Hepatocyte (in vitro differentiated cells): ENCODE measurements around the gene NOTCH4. TPM values are rescaled to one million over a fixed set of nuclear protein-coding genes. Genes with fewer than 3 reads are reported as not detected.

Source experiments
- DNase-seq: peaks from one replicate; pipeline ENCODE4 v3.0.0-alpha.2; 2016; ENCODE audit warnings: low spot score
- H2AFZ ChIP-seq: fragments of 200-600 bp; sonication (generic); 2 replicates; pipeline ENCODE4 v1.6.0; 2016; ENCODE audit warnings: antibody characterized with exemption, mild to moderate bottlenecking
- H3K27ac ChIP-seq: fragments of 200-600 bp; sonication (generic); 2 replicates; pipeline ENCODE4 v1.5.1; 2016; ENCODE audit warnings: mild to moderate bottlenecking
- H3K27me3 ChIP-seq: fragments of 200-600 bp; sonication (generic); 2 replicates; pipeline ENCODE4 v1.6.1; 2016
- H3K36me3 ChIP-seq: fragments of 200-600 bp; sonication (generic); replicated peaks from 2 replicates; pipeline ENCODE4 v1.5.1; 2016; ENCODE audit warnings: low read depth; ENCODE audit not compliant: insufficient read depth
- H3K4me1 ChIP-seq: fragments of 200-600 bp; sonication (generic); 2 replicates; pipeline ENCODE4 v1.5.1; 2016; ENCODE audit warnings: mild to moderate bottlenecking, moderate library complexity; ENCODE audit not compliant: insufficient read depth
- H3K4me2 ChIP-seq: fragments of 200-600 bp; sonication (generic); 2 replicates; pipeline ENCODE4 v1.6.0; 2016
- H3K4me3 ChIP-seq: fragments of 200-600 bp; sonication (generic); 2 replicates; pipeline ENCODE4 v1.5.1; 2016; ENCODE audit warnings: mild to moderate bottlenecking
- H3K79me2 ChIP-seq: fragments of 200-600 bp; sonication (generic); 2 replicates; pipeline ENCODE4 v1.6.0; 2017; ENCODE audit warnings: mild to moderate bottlenecking
- H3K9me2 ChIP-seq: fragments of 200-600 bp; sonication (generic); replicated peaks from 2 replicates; pipeline ENCODE4 v1.6.0; 2017; ENCODE audit warnings: mild to moderate bottlenecking; ENCODE audit not compliant: insufficient read depth
- H3K9me3 ChIP-seq: fragments of 200-600 bp; sonication (generic); 2 replicates; pipeline ENCODE4 v1.5.1; 2016; ENCODE audit warnings: low read depth, mild to moderate bottlenecking
- H4K20me1 ChIP-seq: fragments of 200-600 bp; sonication (generic); 2 replicates; pipeline ENCODE4 v1.6.0; 2016; ENCODE audit warnings: mild to moderate bottlenecking; ENCODE audit not compliant: insufficient read depth, poor library complexity, severe bottlenecking
- EZH2 ChIP-seq: fragments of 200-600 bp; sonication (generic); IDR thresholded peaks from 2 replicates; pipeline ENCODE4 v1.6.1; 2016; ENCODE audit warnings: antibody characterized with exemption, mild to moderate bottlenecking, borderline replicate concordance
- EZH2phosphoT487 ChIP-seq: fragments of 200-600 bp; sonication (generic); IDR thresholded peaks from one replicate; pipeline ENCODE4 v1.6.1; 2018; ENCODE audit warnings: antibody characterized with exemption, mild to moderate bottlenecking, low read depth, moderate library complexity; ENCODE audit not compliant: unreplicated experiment, severe bottlenecking
- WGBS: methylation state at CpG from one replicate; pipeline ENCODE4 v1.1.6; 2016; ENCODE audit warnings: low lambda C conversion rate; ENCODE audit errors: missing lambda C conversion rate; 5-methylcytosine and 5-hydroxymethylcytosine counted together
- polyA plus RNA-seq: library from polyadenylated mRNA; unstranded; fragments of >200 nt; fragmentation: Nextera tagmentation; extraction: Ambion mirVana; gene quantifications from 2 replicates; pipeline ENCODE4 v1.2.1, GENCODE V29; 2016
- total RNA-seq: library from RNA; depleted of rRNA; stranded (reverse); fragments of >200 nt; gene quantifications from 2 replicates; pipeline ENCODE4 v1.2.3, GENCODE V29; 2014
- TF ChIP-seq, protein P1 (sequence below): fragments of 200-600 bp; sonication (generic); IDR thresholded peaks from 2 replicates; pipeline ENCODE4 v1.5.1; 2016; ENCODE audit warnings: antibody characterized with exemption, mild to moderate bottlenecking; ENCODE audit not compliant: poor library complexity

NOTCH4 gene
- total and polyA plus RNA-seq, 2 experiments from 2014 or later, result 2.7 to 3.6 TPM

DNA sequence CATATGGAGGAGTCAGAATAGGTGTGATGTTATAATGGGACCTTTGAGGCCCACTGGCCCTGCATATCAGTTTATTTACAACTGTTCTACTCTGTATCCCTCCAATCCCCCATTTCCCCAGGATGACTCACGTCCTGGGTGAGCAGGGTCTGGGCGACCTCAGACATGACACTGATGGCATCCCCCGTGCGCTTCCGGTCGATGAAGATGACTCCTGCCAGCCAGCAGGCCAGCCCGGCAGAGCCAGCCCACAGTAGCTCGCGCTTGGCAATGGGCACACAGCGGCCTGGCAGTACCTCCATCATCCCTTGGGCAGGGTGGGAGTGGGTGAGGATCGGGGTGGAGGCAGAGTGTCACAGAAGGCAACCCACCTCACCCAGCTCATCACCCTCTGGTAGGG, 53.6 kb downstream of the NOTCH4 start:
- DNase-seq, result no peak
- Histone ChIP-seq H4K20me1 (no peaks in the 10 kb centered on the region), H3K79me2 (peaks cover 39% of the 10 kb centered on the region), H3K27ac (no peak overlapping the region), H3K27me3 (no peaks in the 10 kb centered on the region), H3K36me3 (no peaks in the 10 kb centered on the region), H3K4me3 (no peak overlapping the region), H3K4me1 (peaks cover 12% of the 10 kb centered on the region), H3K4me2 (no peak overlapping the region), H3K9me2 (no peaks in the 10 kb centered on the region), H3K9me3 (no peaks in the 10 kb centered on the region), H2AFZ (no peak overlapping the region)
- 94% methylated on average over 11 of the region's 11 CpGs for WGBS
- TF ChIP-seq EZH2phosphoT487, result no peak
- TF ChIP-seq EZH2, result no peak
- TF ChIP-seq, protein P1, sequence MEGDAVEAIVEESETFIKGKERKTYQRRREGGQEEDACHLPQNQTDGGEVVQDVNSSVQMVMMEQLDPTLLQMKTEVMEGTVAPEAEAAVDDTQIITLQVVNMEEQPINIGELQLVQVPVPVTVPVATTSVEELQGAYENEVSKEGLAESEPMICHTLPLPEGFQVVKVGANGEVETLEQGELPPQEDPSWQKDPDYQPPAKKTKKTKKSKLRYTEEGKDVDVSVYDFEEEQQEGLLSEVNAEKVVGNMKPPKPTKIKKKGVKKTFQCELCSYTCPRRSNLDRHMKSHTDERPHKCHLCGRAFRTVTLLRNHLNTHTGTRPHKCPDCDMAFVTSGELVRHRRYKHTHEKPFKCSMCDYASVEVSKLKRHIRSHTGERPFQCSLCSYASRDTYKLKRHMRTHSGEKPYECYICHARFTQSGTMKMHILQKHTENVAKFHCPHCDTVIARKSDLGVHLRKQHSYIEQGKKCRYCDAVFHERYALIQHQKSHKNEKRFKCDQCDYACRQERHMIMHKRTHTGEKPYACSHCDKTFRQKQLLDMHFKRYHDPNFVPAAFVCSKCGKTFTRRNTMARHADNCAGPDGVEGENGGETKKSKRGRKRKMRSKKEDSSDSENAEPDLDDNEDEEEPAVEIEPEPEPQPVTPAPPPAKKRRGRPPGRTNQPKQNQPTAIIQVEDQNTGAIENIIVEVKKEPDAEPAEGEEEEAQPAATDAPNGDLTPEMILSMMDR, result no peak

DNA sequence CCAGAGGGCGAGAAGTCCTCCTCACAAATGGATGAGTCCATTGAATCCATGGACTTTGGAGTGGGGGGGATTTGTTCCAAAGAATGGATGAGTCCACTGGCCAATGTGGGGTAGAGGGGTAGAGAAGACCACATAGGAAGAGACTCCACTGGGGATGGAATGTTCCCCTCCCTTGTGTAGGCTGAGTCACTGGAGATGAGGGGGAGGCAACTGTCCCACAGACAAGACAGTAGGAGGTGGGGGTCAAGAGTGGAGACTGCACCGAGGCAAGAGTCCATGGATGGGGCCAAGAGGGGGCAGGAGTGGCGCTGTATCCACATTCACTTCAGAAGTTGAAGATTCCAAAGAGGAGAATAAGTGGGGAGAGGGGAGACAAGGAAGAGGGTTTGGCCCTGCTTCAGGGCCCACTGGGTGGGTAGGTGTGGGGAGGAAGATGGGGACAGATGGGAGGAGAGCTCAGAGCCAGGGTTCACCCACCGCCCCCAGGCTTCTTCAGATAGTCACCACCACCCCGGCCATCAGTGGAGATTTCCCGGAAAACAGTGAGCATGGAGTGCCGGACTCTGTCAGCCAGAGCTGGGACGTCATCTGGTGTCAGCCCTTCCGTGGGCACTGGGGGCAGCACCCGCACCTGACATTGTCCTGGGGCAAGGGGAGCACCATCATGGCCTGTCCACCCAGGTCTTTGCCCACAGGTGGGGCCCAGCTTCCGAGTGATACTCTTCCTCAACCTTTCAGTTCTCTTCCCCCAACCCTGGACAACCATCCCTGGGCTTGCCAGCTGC, 54.9 kb downstream of the NOTCH4 start:
- TF ChIP-seq EZH2phosphoT487 (no peak), EZH2 (no peak)
- TF ChIP-seq, protein P1, result no peak
- WGBS, result 92% methylated on average over 11 of the region's 11 CpGs
- H3K4me1 ChIP-seq, result peaks cover 5% of the 10 kb centered on the region

DNA sequence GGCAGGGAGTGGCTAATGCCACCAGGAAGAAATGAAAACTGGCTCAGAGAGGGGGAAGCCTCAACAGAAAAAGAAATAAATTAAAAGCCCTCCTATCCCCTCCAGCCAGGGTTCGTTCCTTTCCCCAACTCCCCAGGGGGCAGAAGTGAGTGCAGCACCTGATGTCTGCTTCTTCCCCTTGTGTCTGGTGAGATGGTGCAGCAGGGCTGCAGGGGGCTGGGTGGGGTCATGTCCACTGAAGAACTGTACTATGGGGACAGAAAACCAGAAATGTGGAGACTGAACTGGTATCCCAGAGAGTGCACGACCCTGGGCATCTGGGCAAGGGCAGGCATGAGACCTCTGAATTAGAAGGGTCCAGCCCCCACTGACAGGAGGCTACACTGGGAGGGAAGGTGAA, 55.5 kb downstream of the NOTCH4 start:
- Histone ChIP-seq H3K9me2 (no peaks in the 10 kb centered on the region), H3K79me2 (peaks cover 19% of the 10 kb centered on the region), H3K4me2 (no peak overlapping the region)

More for the DNA sequence above, 54.9 kb downstream of the NOTCH4 start:
- H3K4me3 ChIP-seq, result no peak overlapping the region
- H2AFZ ChIP-seq, result no peak overlapping the region
- H3K27ac ChIP-seq, result no peak overlapping the region
- H4K20me1 ChIP-seq, result no peaks in the 10 kb centered on the region
- no peaks in the 10 kb centered on the region for H3K9me3 ChIP-seq
- DNase-seq, result no peak
- no peaks in the 10 kb centered on the region for H3K36me3 ChIP-seq
- H3K9me2 ChIP-seq, result no peaks in the 10 kb centered on the region
- peaks cover 26% of the 10 kb centered on the region for H3K79me2 ChIP-seq
- H3K27me3 ChIP-seq, result no peaks in the 10 kb centered on the region
- no peak overlapping the region for H3K4me2 ChIP-seq

More for the DNA sequence above, 55.5 kb downstream of the NOTCH4 start:
- Histone ChIP-seq H3K4me1 (peaks cover 5% of the 10 kb centered on the region), H3K27me3 (no peaks in the 10 kb centered on the region), H3K4me3 (no peak overlapping the region), H2AFZ (no peak overlapping the region), H3K27ac (peak overlapping the region; percentile 67), H3K36me3 (no peaks in the 10 kb centered on the region), H4K20me1 (no peaks in the 10 kb centered on the region), H3K9me3 (no peaks in the 10 kb centered on the region)
- 83% methylated on average over 2 of the region's 2 CpGs for WGBS
- TF ChIP-seq EZH2phosphoT487 (no peak), EZH2 (no peak)
- TF ChIP-seq, protein P1, result no peak
- DNase-seq, result no peak
